Retina (tissue), 1 donor: ENCODE data around the gene PCK2.
"Not testable (repeated sequence)": the region's sequence is repeated elsewhere in the genome, so short reads cannot be mapped to it uniquely, and the experiment has no call there.

Experiments
- DNase-seq: peaks from one replicate; pipeline ENCODE4 v3.0.0-alpha.2; 2016

Gene PCK2

GRCh38 chr14:24093901-24094840, at the start of gene PCK2:
TSS of gene PCK2 (plus strand) at chr14:24094311. CDS start at chr14:24094406, 95 bp downstream.
- peak; percentile 89 for DNase-seq

GRCh38 chr14:24049002-24049401, 45.1 kb upstream of the PCK2 start:
- not testable (repeated sequence) for DNase-seq

GRCh38 chr14:24050753-24051152, 43.4 kb upstream of the PCK2 start:
- DNase-seq = not testable (repeated sequence)

- DNase-seq = no peak
Observed at GRCh38 chr14:24051176-24051788, 42.8 kb upstream of the PCK2 start.

- DNase-seq = peak; percentile 93
Observed at GRCh38 chr14:24051789-24052655, 42.1 kb upstream of the PCK2 start, which contains the start of gene CARMIL3. TSS of gene CARMIL3 (plus strand) at chr14:24052009. CDS start at chr14:24052154, 145 bp downstream.

GRCh38 chr14:24052656-24053547, 41.2 kb upstream of the PCK2 start:
- DNase-seq = no peak

GRCh38 chr14:24053548-24054323, 40.4 kb upstream of the PCK2 start:
- no peak for DNase-seq

- no peak for DNase-seq
Observed at GRCh38 chr14:24054324-24054641, 39.8 kb upstream of the PCK2 start.

GRCh38 chr14:24054646-24055045, 39.5 kb upstream of the PCK2 start:
- no peak for DNase-seq

- DNase-seq = no peak
Observed at GRCh38 chr14:24055971-24056799, 37.9 kb upstream of the PCK2 start.

GRCh38 chr14:24056800-24057184, 37.3 kb upstream of the PCK2 start:
- DNase-seq = no peak

GRCh38 chr14:24057271-24057670, 36.8 kb upstream of the PCK2 start:
- no peak for DNase-seq

- DNase-seq = no peak
Observed at GRCh38 chr14:24057867-24058259, 36.2 kb upstream of the PCK2 start.

GRCh38 chr14:24058260-24058950, 35.7 kb upstream of the PCK2 start:
- DNase-seq = peak; percentile 74

GRCh38 chr14:24058951-24059475, 35.1 kb upstream of the PCK2 start:
- DNase-seq = no peak

- DNase-seq = no peak
Observed at GRCh38 chr14:24059841-24060388, 34.2 kb upstream of the PCK2 start.

GRCh38 chr14:24060443-24060842, 33.7 kb upstream of the PCK2 start:
- DNase-seq = no peak

- no peak for DNase-seq
Observed at GRCh38 chr14:24060984-24061913, 32.9 kb upstream of the PCK2 start.
